ENCODE results near the gene ACAP2. TPM values are rescaled to one million over a fixed set of nuclear protein-coding genes. Genes with fewer than 3 reads are reported as not detected.
"Not testable (repeated sequence)": the region's sequence is repeated elsewhere in the genome, so short reads cannot be mapped to it uniquely, and the experiment has no call there.

ACAP2 gene
- total RNA-seq, 1 experiment from 2014 or later = 19.8 TPM

DNA sequence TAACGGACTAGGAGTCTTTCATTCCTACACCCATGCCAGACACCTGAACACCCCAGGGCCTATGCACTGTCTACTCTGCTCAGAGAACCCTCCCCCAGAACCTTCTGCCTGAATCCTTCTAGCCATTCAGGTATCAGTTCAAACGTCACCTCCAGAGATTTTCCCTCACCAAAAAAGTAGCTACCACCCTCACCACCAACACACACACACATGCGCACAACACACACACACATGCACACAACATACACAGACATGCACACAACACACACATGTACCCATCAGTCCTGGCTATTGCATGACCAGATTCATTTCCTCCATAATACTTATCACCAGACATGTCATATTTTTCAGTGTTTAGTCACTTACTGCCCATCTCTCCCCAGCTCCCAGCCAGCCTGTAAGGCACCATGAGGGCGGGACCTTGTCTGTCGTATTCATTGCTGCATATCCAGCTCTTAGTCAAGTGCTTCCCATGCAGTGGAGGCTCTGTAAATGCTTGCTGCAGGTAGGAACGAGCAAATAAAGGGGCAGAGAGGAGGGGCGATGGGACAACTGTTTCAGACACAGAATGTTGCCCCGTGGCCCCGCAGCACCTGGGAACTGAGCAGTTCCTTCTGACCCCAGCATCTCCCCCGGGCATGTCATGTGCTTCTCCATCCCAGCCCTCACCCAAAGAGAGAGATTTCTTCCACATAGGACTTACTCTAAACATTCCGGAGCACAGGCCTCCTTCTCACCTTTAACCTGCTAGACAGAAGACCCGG is 201.0 kb downstream of the ACAP2 start:
- in situ Hi-C loops (cut with HindIII; ENCODE audit: low pct_unique_long_range_greater_than_20kb, low sequenced_read_pairs) = no loop called here

GRCh38 chr3:195240939-195241338 is 201.9 kb downstream of the ACAP2 start:
- DNase-seq (ENCODE audit: low read depth) = no peak
- in situ Hi-C loops (cut with HindIII; ENCODE audit: low pct_unique_long_range_greater_than_20kb, low sequenced_read_pairs) = no loop called here

More for the DNA sequence above, 201.0 kb downstream of the ACAP2 start:
- no peak for DNase-seq (ENCODE audit: low read depth)

DNA sequence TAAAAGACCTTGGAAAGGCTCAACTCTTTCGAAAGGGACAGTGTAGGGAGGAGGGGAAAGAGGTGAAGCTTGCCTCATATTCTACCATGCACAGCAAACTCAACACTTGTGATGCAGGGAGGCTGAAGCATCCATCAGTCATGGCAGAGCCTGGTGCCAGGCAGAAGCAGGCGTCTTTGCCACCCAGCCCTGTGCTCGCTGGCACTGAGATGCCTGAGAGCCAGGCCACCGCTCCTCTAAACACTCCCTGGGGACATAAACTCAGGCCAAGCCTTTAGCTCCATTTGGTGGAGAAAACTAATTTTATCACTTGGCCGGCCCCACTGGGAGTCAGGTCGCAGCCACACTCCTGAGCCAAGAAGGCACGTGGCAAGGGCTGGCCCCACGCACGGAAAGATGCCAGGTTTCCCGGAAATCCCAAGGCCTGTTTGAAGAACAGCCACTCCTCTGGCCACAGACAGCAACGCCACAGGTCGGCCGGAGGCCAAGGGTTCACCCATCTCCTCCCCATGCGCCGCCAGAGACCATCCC is 202.6 kb downstream of the ACAP2 start:
- in situ Hi-C loops (cut with HindIII; ENCODE audit: low pct_unique_long_range_greater_than_20kb, low sequenced_read_pairs) = no loop called here
- no peak for DNase-seq (ENCODE audit: low read depth)

GRCh38 chr3:195239121-195239520 is 203.7 kb downstream of the ACAP2 start:
- no peak for DNase-seq (ENCODE audit: low read depth)
- in situ Hi-C loops (cut with HindIII; ENCODE audit: low pct_unique_long_range_greater_than_20kb, low sequenced_read_pairs) = no loop called here

DNA sequence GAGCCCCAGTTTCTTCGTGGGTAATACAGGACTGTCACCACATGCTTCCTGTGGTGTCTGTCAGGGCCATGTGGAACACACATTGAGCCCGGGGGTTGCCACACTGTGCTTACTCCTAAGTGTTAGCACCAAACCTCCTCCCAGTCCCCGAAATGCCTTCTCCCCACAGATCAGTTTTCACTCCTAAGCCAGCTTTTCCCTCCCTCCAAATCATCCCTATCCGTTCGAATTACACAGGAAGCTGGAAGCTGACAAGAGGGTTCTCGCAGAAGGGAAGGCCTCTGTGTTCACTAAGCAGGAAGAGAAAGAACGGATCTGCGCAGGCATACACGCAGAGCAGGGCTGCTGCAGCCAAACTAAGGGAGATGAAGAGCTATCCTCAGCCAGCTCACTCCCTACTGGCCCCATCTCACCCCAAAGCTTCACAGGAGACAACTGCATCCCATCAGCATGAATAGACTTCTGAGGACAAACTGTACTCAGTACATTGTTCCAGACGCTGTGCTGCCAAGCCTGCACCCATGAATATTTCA is 204.2 kb downstream of the ACAP2 start:
- in situ Hi-C loops (cut with HindIII; ENCODE audit: low pct_unique_long_range_greater_than_20kb, low sequenced_read_pairs) = no loop called here
- no peak for DNase-seq (ENCODE audit: low read depth)

- DNase-seq (ENCODE audit: low read depth) = no peak
- in situ Hi-C loops (cut with HindIII; ENCODE audit: low pct_unique_long_range_greater_than_20kb, low sequenced_read_pairs) = no loop called here
These were observed 204.7 kb downstream of the ACAP2 start for GRCh38 chr3:195238081-195238571.

DNA sequence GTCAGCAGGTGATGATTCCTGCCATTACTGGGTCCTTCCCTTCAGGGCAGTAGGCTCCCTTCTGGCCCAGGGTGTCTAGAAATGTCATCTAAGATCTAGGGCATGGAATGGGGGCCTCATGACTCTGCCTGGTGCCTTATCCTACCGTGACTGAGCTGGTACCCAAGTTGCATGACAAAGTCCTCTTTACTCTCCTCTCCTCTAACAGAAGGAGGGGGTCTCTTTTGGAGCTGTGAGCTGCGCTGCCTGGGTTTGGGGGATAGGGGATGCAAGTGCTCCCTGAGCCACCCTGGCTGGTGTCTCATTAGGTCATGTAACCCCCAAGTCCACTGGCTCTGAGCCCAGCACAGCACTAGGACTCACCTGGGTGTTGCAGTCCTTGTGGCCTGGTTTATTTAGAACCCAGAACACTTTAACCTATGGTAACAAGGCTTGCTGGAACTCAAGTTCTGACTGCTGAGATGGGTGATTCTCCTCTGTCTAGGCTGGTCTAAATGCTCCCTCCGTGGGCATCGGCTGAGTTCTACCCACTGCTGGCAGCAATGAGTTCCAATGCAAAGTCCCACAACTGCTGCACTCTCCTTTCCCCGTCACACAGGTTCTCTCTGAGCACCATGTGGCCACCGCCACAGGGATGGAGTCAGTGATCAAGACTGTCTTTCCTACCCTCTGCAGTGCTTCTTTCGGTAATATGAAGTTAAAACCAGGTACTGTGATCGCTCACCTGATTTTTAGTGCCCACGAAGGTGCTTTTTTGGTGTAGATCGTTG is 205.8 kb downstream of the ACAP2 start:
- no peak for DNase-seq (ENCODE audit: low read depth)
- in situ Hi-C loops (cut with HindIII; ENCODE audit: low pct_unique_long_range_greater_than_20kb, low sequenced_read_pairs) = no loop called here

DNA sequence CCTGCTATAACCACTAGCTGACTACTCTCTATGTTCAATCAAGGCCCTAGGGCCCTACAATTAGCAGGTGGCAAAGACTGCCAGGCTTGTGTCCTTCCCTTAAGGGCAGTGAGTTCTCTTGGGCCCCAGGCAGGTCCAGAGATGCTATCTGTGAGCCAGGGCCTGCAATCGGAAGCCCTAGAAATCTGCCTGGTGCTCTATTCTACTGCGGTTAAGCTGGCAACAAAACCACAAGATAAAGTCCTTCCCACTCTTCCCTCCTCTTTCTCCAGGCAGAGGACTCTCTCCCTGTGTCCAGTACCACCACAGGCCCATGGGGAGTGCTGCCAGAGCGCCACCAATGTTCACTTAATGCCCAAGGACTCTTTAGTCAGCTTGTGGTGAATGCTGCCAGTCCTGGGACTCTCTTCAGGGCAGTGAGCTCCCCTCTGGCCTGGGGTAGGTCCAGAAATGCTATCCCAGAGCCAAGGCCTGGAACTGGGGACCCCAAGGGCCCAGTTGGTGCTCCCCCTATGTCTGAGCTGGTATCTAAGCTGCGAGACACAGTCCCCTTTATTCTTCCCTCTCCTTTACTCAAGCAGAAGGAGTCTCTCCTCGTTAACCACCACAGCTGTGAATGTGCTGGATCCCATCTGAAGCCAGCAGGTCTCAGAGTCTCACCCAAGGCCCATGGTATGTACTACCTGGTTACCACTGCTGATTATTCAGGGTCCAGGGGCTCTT is 206.6 kb downstream of the ACAP2 start:
- in situ Hi-C loops (cut with HindIII; ENCODE audit: low pct_unique_long_range_greater_than_20kb, low sequenced_read_pairs) = no loop called here
- no peak for DNase-seq (ENCODE audit: low read depth)

GRCh38 chr3:195230244-195230643 is 212.6 kb downstream of the ACAP2 start:
- in situ Hi-C loops (cut with HindIII; ENCODE audit: low pct_unique_long_range_greater_than_20kb, low sequenced_read_pairs) = no loop called here
- DNase-seq (ENCODE audit: low read depth) = no peak

DNA sequence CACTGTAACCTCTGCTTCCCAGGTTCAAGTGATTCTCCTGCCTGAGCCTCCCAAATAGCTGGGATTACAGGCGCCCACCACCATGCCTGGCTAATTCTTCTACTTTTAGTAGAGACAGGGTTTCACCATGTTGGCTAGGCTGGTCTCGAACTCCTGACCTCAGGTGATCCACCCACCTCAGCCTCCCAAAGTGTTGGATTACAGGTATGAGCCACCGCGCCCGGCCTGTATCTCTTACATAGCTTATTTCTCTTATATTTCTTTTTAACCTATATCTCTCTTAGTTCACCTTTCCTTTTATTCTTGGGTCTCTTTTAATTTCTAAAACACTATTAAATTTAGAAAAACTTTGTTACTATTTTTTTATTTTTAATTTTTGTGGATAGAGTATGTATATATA is 213.9 kb downstream of the ACAP2 start:
- DNase-seq (ENCODE audit: low read depth); in situ Hi-C loops (cut with HindIII; ENCODE audit: low pct_unique_long_range_greater_than_20kb, low sequenced_read_pairs): not testable (repeated sequence)

DNA sequence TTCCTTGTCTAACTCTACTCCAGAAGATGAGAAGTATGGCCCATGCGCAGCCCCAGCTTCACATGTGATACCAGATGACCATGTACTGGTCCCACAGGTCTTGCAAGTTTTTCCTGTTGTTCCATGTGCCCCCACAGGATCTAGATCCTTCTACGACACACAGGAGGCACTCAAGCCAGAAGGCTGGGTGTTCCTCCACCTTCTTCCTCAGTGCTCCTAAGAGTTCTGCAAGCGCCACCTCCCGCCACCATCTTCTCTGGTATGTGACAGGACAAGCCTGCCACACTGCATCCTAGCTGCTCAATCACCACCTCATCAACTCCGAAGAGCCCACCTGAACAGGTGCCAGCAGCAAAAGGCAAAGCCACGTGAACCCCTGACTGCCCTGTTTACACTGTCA is 214.9 kb downstream of the ACAP2 start:
- in situ Hi-C loops (cut with HindIII; ENCODE audit: low pct_unique_long_range_greater_than_20kb, low sequenced_read_pairs) = no loop called here
- DNase-seq (ENCODE audit: low read depth) = no peak

GRCh38 chr3:195226900-195227447 is 215.8 kb downstream of the ACAP2 start:
- DNase-seq (ENCODE audit: low read depth) = no peak
- in situ Hi-C loops (cut with HindIII; ENCODE audit: low pct_unique_long_range_greater_than_20kb, low sequenced_read_pairs) = no loop called here

GRCh38 chr3:195226445-195226844 is 216.4 kb downstream of the ACAP2 start:
- DNase-seq (ENCODE audit: low read depth) = no peak
- in situ Hi-C loops (cut with HindIII; ENCODE audit: low pct_unique_long_range_greater_than_20kb, low sequenced_read_pairs) = no loop called here

DNA sequence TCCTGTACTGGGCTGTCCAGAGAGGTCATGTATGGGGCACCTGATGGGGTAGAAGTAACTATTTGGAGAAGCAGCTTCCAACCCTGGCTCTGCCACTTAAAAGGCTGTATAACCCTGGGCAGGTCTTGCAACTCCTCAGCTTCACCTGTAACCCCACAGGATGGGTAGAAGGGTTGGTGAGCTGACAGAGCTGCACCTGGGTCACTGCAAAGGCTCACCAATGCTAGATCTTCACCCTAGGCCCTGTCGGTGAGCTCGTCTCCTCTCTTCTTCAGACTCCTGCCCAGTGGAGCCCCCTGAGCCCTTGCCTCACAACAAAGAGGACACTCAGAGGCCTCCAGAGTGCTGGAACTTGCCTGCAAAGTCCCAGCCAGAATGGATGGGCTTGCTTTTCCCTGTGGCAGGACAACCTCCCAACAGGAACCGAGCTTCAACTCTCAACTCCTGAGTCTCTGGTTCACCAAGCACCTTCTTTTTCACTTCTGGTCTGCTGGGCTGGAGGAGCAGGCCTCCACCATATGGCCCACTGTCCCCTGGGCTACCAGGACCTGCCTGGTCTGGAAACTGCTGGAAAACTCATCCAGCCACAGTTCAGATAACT is 217.7 kb downstream of the ACAP2 start:
- no peak for DNase-seq (ENCODE audit: low read depth)
- in situ Hi-C loops (cut with HindIII; ENCODE audit: low pct_unique_long_range_greater_than_20kb, low sequenced_read_pairs) = no loop called here

Data from Caki2 (cell line).